Astrocyte of the cerebellum (primary cell): Measurements from ENCODE around the gene OARD1.

ENCODE experiments used
- DNase-seq: peaks from one replicate; pipeline ENCODE4 v3.0.0-alpha.2; 2011; ENCODE audit warnings: low read depth
- H3K4me3 ChIP-seq: 2 replicates; pipeline ENCODE4 v1.5.1; 2011; ENCODE audit warnings: mild to moderate bottlenecking, low read depth, low read length, moderate library complexity
- CTCF ChIP-seq: IDR thresholded peaks from 2 replicates; pipeline ENCODE4 v1.5.1; 2012; ENCODE audit warnings: low read length, low read depth, moderate library complexity, mild to moderate bottlenecking; ENCODE audit errors: missing control alignments
- in situ Hi-C: cut with HindIII; loops from 2 replicates; pipeline ENCODE4 v1.10.0; 2017; ENCODE audit warnings: low sequenced_read_pairs

OARD1 gene

GRCh38 chr6:41098366-41098765, 26.2 kb upstream of the OARD1 start:
- H3K4me3 ChIP-seq, result no peak overlapping the region
- in situ Hi-C loops, result no loop called here
- TF ChIP-seq CTCF, result no peak
- no peak for DNase-seq

GRCh38 chr6:41097467-41098090, 25.4 kb upstream of the OARD1 start:
- peak; percentile 46 for DNase-seq
- peak; percentile 19 for TF ChIP-seq CTCF
- no peak overlapping the region for H3K4me3 ChIP-seq
- in situ Hi-C loops, result no loop called here

GRCh38 chr6:41093729-41094128, 21.6 kb upstream of the OARD1 start:
- in situ Hi-C loops, result no loop called here
- no peak for TF ChIP-seq CTCF
- no peak for DNase-seq
- H3K4me3 ChIP-seq, result no peak overlapping the region

GRCh38 chr6:41092421-41093140, 20.4 kb upstream of the OARD1 start:
- no peak for DNase-seq
- in situ Hi-C loops, result no loop called here
- H3K4me3 ChIP-seq, result no peak overlapping the region
- peak; percentile 43 for TF ChIP-seq CTCF

- TF ChIP-seq CTCF, result no peak
- DNase-seq, result no peak
- H3K4me3 ChIP-seq, result no peak overlapping the region
- in situ Hi-C loops, result no loop called here
Observed at GRCh38 chr6:41090841-41091761, 18.9 kb upstream of the OARD1 start.

- in situ Hi-C loops, result no loop called here
- DNase-seq, result no peak
- no peak overlapping the region for H3K4me3 ChIP-seq
- no peak for TF ChIP-seq CTCF
Observed at GRCh38 chr6:41088451-41088850, 16.3 kb upstream of the OARD1 start.
